ENCODE results near the gene CCDC85C.

DNA sequence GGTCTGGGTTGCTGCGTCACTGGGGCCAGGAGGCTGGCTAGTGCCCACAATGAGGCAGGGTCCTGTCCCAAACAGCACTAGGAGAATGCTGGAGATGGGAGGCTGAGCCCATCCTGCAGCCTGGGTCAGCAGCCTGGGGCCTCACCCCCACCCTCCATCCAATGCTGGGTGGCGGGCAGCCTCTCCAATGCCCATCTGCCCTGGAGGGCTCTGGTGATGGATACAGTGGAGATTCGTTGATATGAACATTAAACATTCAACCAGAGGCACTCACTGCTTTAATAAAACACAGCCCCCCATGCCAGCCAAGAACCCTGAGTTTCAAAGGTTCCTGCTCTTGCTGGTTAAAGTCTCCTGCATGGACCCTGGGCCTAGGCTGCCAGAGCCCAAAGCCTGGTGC, 21.5 kb upstream of the CCDC85C start:
- TF ChIP-seq, protein P1, sequence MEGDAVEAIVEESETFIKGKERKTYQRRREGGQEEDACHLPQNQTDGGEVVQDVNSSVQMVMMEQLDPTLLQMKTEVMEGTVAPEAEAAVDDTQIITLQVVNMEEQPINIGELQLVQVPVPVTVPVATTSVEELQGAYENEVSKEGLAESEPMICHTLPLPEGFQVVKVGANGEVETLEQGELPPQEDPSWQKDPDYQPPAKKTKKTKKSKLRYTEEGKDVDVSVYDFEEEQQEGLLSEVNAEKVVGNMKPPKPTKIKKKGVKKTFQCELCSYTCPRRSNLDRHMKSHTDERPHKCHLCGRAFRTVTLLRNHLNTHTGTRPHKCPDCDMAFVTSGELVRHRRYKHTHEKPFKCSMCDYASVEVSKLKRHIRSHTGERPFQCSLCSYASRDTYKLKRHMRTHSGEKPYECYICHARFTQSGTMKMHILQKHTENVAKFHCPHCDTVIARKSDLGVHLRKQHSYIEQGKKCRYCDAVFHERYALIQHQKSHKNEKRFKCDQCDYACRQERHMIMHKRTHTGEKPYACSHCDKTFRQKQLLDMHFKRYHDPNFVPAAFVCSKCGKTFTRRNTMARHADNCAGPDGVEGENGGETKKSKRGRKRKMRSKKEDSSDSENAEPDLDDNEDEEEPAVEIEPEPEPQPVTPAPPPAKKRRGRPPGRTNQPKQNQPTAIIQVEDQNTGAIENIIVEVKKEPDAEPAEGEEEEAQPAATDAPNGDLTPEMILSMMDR (IDR thresholded peaks at IDR 0.05 in 8 of 11, conservative IDR thresholded peaks at IDR 0.05 in 3 of 11) = no peak
- TF ChIP-seq POLR2AphosphoS5 (IDR thresholded peaks at IDR 0.05) = no peak

All from spleen (tissue), 7 donors.